MCF 10A (cell line): Measurements from ENCODE around the gene PTER. TPM values are rescaled to one million over a fixed set of nuclear protein-coding genes. Genes with fewer than 3 reads are reported as not detected.
A peak's percentile ranks its signal among the peaks of the same experiment; 100 is the strongest.

ENCODE experiments used
- BruUV-seq: library from RNA; stranded (reverse); fragments of 400-500 nt; replicated peaks from 2 replicates; lab custom pipeline; 2021; lab: Mats Ljungman, UMichigan
- CTCF ChIA-PET: fragments of 300-600 bp; sonication (Branson Sonifier 250); formaldehyde crosslinking; extraction: SDS; loops from one replicate; lab custom pipeline; 2021; ENCODE audit warnings: antibody characterized with exemption, inconsistent platforms; lab: Yijun Ruan, JAX
- POLR2A ChIA-PET: fragments of 300-600, 350-650 bp; sonication (Branson Sonifier 250); formaldehyde crosslinking; extraction: SDS; loops from one replicate; lab custom pipeline; 2020; ENCODE audit warnings: antibody characterized with exemption, inconsistent platforms; lab: Yijun Ruan, JAX
- DNase-seq: peaks from one replicate; pipeline ENCODE4 v3.0.0-alpha.2; 2018; ENCODE audit not compliant: unreplicated experiment
- H3K27ac Mint-ChIP-seq: one replicate; pipeline ENCODE4 v1.8.0; 2022; ENCODE audit warnings: mild to moderate bottlenecking, low read depth, mixed read lengths; ENCODE audit not compliant: unreplicated experiment
- H3K27me3 Mint-ChIP-seq: one replicate; pipeline ENCODE4 v1.8.0; 2022; ENCODE audit warnings: mixed read lengths; ENCODE audit not compliant: insufficient read depth, unreplicated experiment
- H3K36me3 Mint-ChIP-seq: one replicate; pipeline ENCODE4 v1.8.0; 2022; ENCODE audit warnings: mild to moderate bottlenecking, moderate library complexity, mixed read lengths; ENCODE audit not compliant: insufficient read depth, unreplicated experiment
- H3K4me1 Mint-ChIP-seq: one replicate; pipeline ENCODE4 v1.8.0; 2022; ENCODE audit warnings: mixed read lengths; ENCODE audit not compliant: insufficient read depth, unreplicated experiment
- H3K4me3 Mint-ChIP-seq: one replicate; pipeline ENCODE4 v1.8.0; 2022; ENCODE audit warnings: mild to moderate bottlenecking, moderate library complexity, mixed read lengths; ENCODE audit not compliant: unreplicated experiment
- H3K9me3 Mint-ChIP-seq: one replicate; pipeline ENCODE4 v1.8.0; 2022; ENCODE audit warnings: mixed read lengths; ENCODE audit not compliant: unreplicated experiment
- CTCF ChIP-seq: fragments of 200-600 bp; IDR thresholded peaks from one replicate; pipeline ENCODE4 v1.8.0; 2022; ENCODE audit warnings: antibody characterized with exemption, mild to moderate bottlenecking; ENCODE audit not compliant: unreplicated experiment
- intact Hi-C: fragments of 100-400 bp; cut with micrococcal nuclease; formaldehyde crosslinking; loops from 2 replicates; pipeline ENCODE4 v1.14.1; 2022
- total RNA-seq: library from RNA; stranded (reverse); gene quantifications from 2 replicates; pipeline ENCODE4 v1.2.3, GENCODE V29; 2022

Gene PTER
- total RNA-seq, 1 experiment from 2014 or later: 50.8 TPM

- Mint-ChIP-seq H3K9me3 (no peaks in the 10 kb centered on the region), H3K27me3 (no peaks in the 10 kb centered on the region), H3K27ac (peak overlapping the region; percentile 86), H3K4me1 (peaks cover 29% of the 10 kb centered on the region), H3K36me3 (peaks cover 14% of the 10 kb centered on the region), H3K4me3 (peak overlapping the region; percentile 63)
- TF ChIP-seq CTCF: no peak
- ChIA-PET POLR2A (interaction anchor here (0.6 kb wide), 1 partner anchor 1572 kb away, joined by 3 read pairs; no protein-coding TSS in a partner anchor), CTCF (interaction anchor here (0.6 kb wide), 1 partner anchor 342 kb away, joined by 3 read pairs; no protein-coding TSS in a partner anchor)
- peak; percentile 65 for DNase-seq
- intact Hi-C loops: no loop called here
- BruUV-seq: TSS peak; percentile 13
Observed at GRCh38 chr10:16439295-16439694, 2.5 kb downstream of the PTER start.

- peak; percentile 74 for DNase-seq
- H3K4me3 Mint-ChIP-seq: peak overlapping the region; percentile 63
- intact Hi-C loops: loop anchor here (2.0 kb wide), 1 partner anchor 580 kb away; the partner anchor contains the start of gene MINDY3
- no peaks in the 10 kb centered on the region for H3K9me3 Mint-ChIP-seq
- peak overlapping the region; percentile 84 for H3K27ac Mint-ChIP-seq
- ChIA-PET CTCF (interaction anchor here (1.0 kb wide), 1 partner anchor 126 kb away, joined by 3 read pairs; no protein-coding TSS in a partner anchor), POLR2A (interaction anchor here (0.7 to 1.6 kb wide), 5 partner anchors 11 to 377 kb away, joined by 3 to 7 read pairs (median 4); partner anchors contain the start of gene RSU1)
- BruUV-seq: no TSS peak
- no peaks in the 10 kb centered on the region for H3K27me3 Mint-ChIP-seq
- TF ChIP-seq CTCF: no peak
- peaks cover 29% of the 10 kb centered on the region for H3K4me1 Mint-ChIP-seq
- H3K36me3 Mint-ChIP-seq: peaks cover 19% of the 10 kb centered on the region
Observed at GRCh38 chr10:16440396-16441133, 3.8 kb downstream of the PTER start.

- Mint-ChIP-seq H3K4me3 (peak overlapping the region; percentile 63), H3K9me3 (no peaks in the 10 kb centered on the region), H3K4me1 (peaks cover 29% of the 10 kb centered on the region), H3K27me3 (no peaks in the 10 kb centered on the region), H3K36me3 (peaks cover 19% of the 10 kb centered on the region), H3K27ac (peak overlapping the region; percentile 84)
- peak; percentile 16 for DNase-seq
- ChIA-PET CTCF (interaction anchor here (1.0 kb wide), 1 partner anchor 127 kb away, joined by 3 read pairs; no protein-coding TSS in a partner anchor), POLR2A (interaction anchor here (0.6 to 1.6 kb wide), 3 partner anchors 25 to 376 kb away, joined by 3 to 7 read pairs (median 4); partner anchors contain the start of gene RSU1)
- BruUV-seq: no TSS peak
- intact Hi-C loops: loop anchor here (2.0 kb wide), 1 partner anchor 581 kb away; the partner anchor contains the start of gene MINDY3
- TF ChIP-seq CTCF: no peak
Observed at GRCh38 chr10:16441173-16441840, 4.5 kb downstream of the PTER start.

- peaks cover 29% of the 10 kb centered on the region for H3K4me1 Mint-ChIP-seq
- H3K4me3 Mint-ChIP-seq: no peak overlapping the region
- no peak for TF ChIP-seq CTCF
- BruUV-seq: no TSS peak
- no peaks in the 10 kb centered on the region for H3K27me3 Mint-ChIP-seq
- H3K9me3 Mint-ChIP-seq: no peaks in the 10 kb centered on the region
- ChIA-PET POLR2A (no interaction called here), CTCF (no interaction called here)
- peaks cover 12% of the 10 kb centered on the region for H3K36me3 Mint-ChIP-seq
- intact Hi-C loops: no loop called here
- no peak overlapping the region for H3K27ac Mint-ChIP-seq
- no peak for DNase-seq
Observed at GRCh38 chr10:16442914-16443313, 6.1 kb downstream of the PTER start.
